ENCODE data around the gene POLE4.

POLE4 gene

GRCh38 chr2:75003276-75003675 is 44.8 kb downstream of the POLE4 start:
- DNase-seq: no peak

GRCh38 chr2:75003773-75004172 is 45.3 kb downstream of the POLE4 start:
- DNase-seq: no peak

GRCh38 chr2:75006041-75006440 is 47.6 kb downstream of the POLE4 start:
- DNase-seq: no peak

GRCh38 chr2:75007061-75007460 is 48.6 kb downstream of the POLE4 start:
- no peak for DNase-seq

- DNase-seq: no peak
Observed at GRCh38 chr2:75007819-75008218, 49.4 kb downstream of the POLE4 start.

- no peak for DNase-seq
Observed at GRCh38 chr2:75010571-75010970, 52.1 kb downstream of the POLE4 start.

GRCh38 chr2:75012080-75012479 is 53.6 kb downstream of the POLE4 start:
- DNase-seq: no peak

GRCh38 chr2:75018162-75018561 is 59.7 kb downstream of the POLE4 start:
- DNase-seq: no peak
